B cell (primary cell): Measurements from ENCODE around the gene PER1. TPM values are rescaled to one million over a fixed set of nuclear protein-coding genes. Genes with fewer than 3 reads are reported as not detected.

Experiments
- ATAC-seq: fragments of 200-7000 bp; cut with Tn5 transposase; one replicate; pipeline ENCODE4 v1.10.0; 2021; ENCODE audit warnings: low read depth, mild to moderate bottlenecking, moderate number of reproducible peaks, moderate library complexity
- CTCF ChIA-PET: fragments of 350-600 bp; sonication (Branson Sonifier 250); formaldehyde crosslinking; loops from one replicate; lab custom pipeline; 2021; ENCODE audit warnings: antibody characterized with exemption, inconsistent platforms; lab: Charles Lee
- POLR2A ChIA-PET: fragments of 350-600 bp; sonication (Branson Sonifier 250); formaldehyde crosslinking; loops from one replicate; lab custom pipeline; 2021; ENCODE audit warnings: antibody characterized with exemption; lab: Charles Lee
- DNase-seq: peaks from one replicate; pipeline ENCODE4 v3.0.0; 2013
- H2AFZ ChIP-seq: 2 replicates; pipeline ENCODE4 v1.6.1; 2012; ENCODE audit warnings: mild to moderate bottlenecking, low read depth, low read length; ENCODE audit not compliant: insufficient read depth, poor library complexity, severe bottlenecking
- H3K27ac ChIP-seq, 2 donors: 1 replicate in 1 of 2; 2 replicates in 1 of 2; pipeline ENCODE4 v1.5.1; 2012 to 2013; ENCODE audit warnings: low read length in 2 of 2, mild to moderate bottlenecking in 2 of 2, moderate library complexity in 1 of 2
- H3K27me3 ChIP-seq, 4 experiments: fragments of 200-600 bp in 1 of 4; sonication (generic) in 1 of 4; replicated peaks in 1 of 4; 1 replicate in 2 of 4; 2 replicates in 2 of 4; pipeline versions ENCODE4 v1.6.1 to v1.7.0; 2013 to 2016; ENCODE audit warnings: low read length in 3 of 4, mild to moderate bottlenecking in 2 of 4, mixed read lengths in 1 of 4, moderate library complexity in 1 of 4; ENCODE audit not compliant: insufficient read depth in 4 of 4, control insufficient read depth in 3 of 4; ENCODE audit errors: control extremely low read depth in 1 of 4
- H3K36me3 ChIP-seq, 2 experiments: replicated peaks in 1 of 2; 1 replicate in 1 of 2; 2 replicates in 1 of 2; pipeline versions ENCODE4 v1.6.1 to v1.7.1; 2013; ENCODE audit warnings: low read length in 1 of 2; ENCODE audit not compliant: insufficient read depth in 2 of 2, control insufficient read depth in 1 of 2; ENCODE audit errors: control extremely low read depth in 1 of 2, extremely low read depth in 1 of 2
- H3K4me1 ChIP-seq, 2 donors: fragments of 200-600 bp in 1 of 2; sonication (generic) in 1 of 2; 1 replicate in 1 of 2; 2 replicates in 1 of 2; pipeline versions ENCODE4 v1.5.1 to v1.6.1; 2013 to 2017; ENCODE audit warnings: low read length in 2 of 2; ENCODE audit not compliant: control insufficient read depth in 2 of 2, insufficient read depth in 2 of 2
- H3K4me2 ChIP-seq: replicated peaks from 2 replicates; pipeline ENCODE3; 2012; ENCODE audit warnings: mild to moderate bottlenecking, low read depth, low read length; ENCODE audit not compliant: poor library complexity, severe bottlenecking
- H3K4me3 ChIP-seq, 5 experiments: fragments of 200-600 bp in 1 of 5; sonication (generic) in 1 of 5; 1 replicate in 3 of 5; 2 replicates in 2 of 5; pipeline versions ENCODE4 v1.5.1 to v1.7.0; 2011 to 2016; ENCODE audit warnings: low read length in 4 of 5, mild to moderate bottlenecking in 4 of 5, low read depth in 2 of 5, control low read depth in 1 of 5, moderate library complexity in 1 of 5; ENCODE audit not compliant: insufficient read depth in 1 of 5; ENCODE audit errors: control extremely low read depth in 1 of 5, extremely low read depth in 1 of 5
- H3K79me2 ChIP-seq: fragments of 200-600 bp; sonication (generic); one replicate; pipeline ENCODE4 v1.6.0; 2016; ENCODE audit warnings: low read length; ENCODE audit not compliant: control insufficient read depth, insufficient read depth
- H3K9ac ChIP-seq: fragments of 200-600 bp; sonication (generic); 2 replicates; pipeline ENCODE4 v1.6.1; 2017; ENCODE audit warnings: mild to moderate bottlenecking, low read length, moderate library complexity
- H3K9me3 ChIP-seq, 3 donors: one replicate each; pipeline versions ENCODE4 v1.6.1 to v1.7.1; 2013; ENCODE audit warnings: low read length in 2 of 3; ENCODE audit not compliant: control insufficient read depth in 2 of 3, insufficient read depth in 1 of 3; ENCODE audit errors: control extremely low read depth in 1 of 3
- H4K20me1 ChIP-seq: 2 replicates; pipeline ENCODE4 v1.6.0; 2012; ENCODE audit warnings: mild to moderate bottlenecking, low read length; ENCODE audit not compliant: insufficient read depth, control insufficient read depth, poor library complexity, severe bottlenecking
- H3K27ac Mint-ChIP-seq: one replicate; pipeline ENCODE4 v1.8.0; 2021; ENCODE audit warnings: mixed read lengths
- H3K27me3 Mint-ChIP-seq: one replicate; pipeline ENCODE4 v1.8.0; 2021; ENCODE audit warnings: mixed read lengths
- H3K4me1 Mint-ChIP-seq: one replicate; pipeline ENCODE4 v1.8.0; 2021; ENCODE audit warnings: mixed read lengths
- H3K4me3 Mint-ChIP-seq: one replicate; pipeline ENCODE4 v1.8.0; 2021; ENCODE audit warnings: mixed read lengths
- H3K9me3 Mint-ChIP-seq: one replicate; pipeline ENCODE4 v1.8.0; 2022; ENCODE audit warnings: mixed read lengths; ENCODE audit not compliant: insufficient read depth
- EZH2 ChIP-seq: IDR thresholded peaks from 2 replicates; pipeline ENCODE4 v1.6.1; 2012; ENCODE audit warnings: borderline replicate concordance, low read depth, mild to moderate bottlenecking, moderate library complexity, low read length; ENCODE audit not compliant: insufficient read depth, poor library complexity, severe bottlenecking
- WGBS: methylation state at CpG from one replicate; pipeline ENCODE4 v1.1.5; 2013; ENCODE audit warnings: missing lambda C conversion rate; ENCODE audit not compliant: insufficient coverage; 5-methylcytosine and 5-hydroxymethylcytosine counted together
- intact Hi-C: fragments of 100-400 bp; cut with micrococcal nuclease; formaldehyde crosslinking; loops from one replicate; pipeline ENCODE4 v1.10.0; 2022
- polyA plus RNA-seq: library from polyadenylated mRNA; depleted of rRNA; stranded (reverse); fragments of >200 nt; gene quantifications from 2 replicates; pipeline ENCODE4 v1.2.3, GENCODE V29; 2012
- total RNA-seq, 2 donors: library from RNA; stranded (reverse); fragments of 120-200 nt in 1 of 2; gene quantifications; 1 replicate in 1 of 2; 2 replicates in 1 of 2; pipeline versions ENCODE4 v1.2.3 to v1.2.4, GENCODE V29; 2013 to 2022
- TF ChIP-seq, protein P1 (sequence below): fragments of 200-600 bp; IDR thresholded peaks from one replicate; pipeline ENCODE4 v1.8.0; 2022; ENCODE audit warnings: antibody characterized with exemption, mild to moderate bottlenecking

The PER1 gene
- total and polyA plus RNA-seq, 2 donors (not counting 1 experiment from before 2014, with no cell fraction given) = 120 to 176 TPM

DNA sequence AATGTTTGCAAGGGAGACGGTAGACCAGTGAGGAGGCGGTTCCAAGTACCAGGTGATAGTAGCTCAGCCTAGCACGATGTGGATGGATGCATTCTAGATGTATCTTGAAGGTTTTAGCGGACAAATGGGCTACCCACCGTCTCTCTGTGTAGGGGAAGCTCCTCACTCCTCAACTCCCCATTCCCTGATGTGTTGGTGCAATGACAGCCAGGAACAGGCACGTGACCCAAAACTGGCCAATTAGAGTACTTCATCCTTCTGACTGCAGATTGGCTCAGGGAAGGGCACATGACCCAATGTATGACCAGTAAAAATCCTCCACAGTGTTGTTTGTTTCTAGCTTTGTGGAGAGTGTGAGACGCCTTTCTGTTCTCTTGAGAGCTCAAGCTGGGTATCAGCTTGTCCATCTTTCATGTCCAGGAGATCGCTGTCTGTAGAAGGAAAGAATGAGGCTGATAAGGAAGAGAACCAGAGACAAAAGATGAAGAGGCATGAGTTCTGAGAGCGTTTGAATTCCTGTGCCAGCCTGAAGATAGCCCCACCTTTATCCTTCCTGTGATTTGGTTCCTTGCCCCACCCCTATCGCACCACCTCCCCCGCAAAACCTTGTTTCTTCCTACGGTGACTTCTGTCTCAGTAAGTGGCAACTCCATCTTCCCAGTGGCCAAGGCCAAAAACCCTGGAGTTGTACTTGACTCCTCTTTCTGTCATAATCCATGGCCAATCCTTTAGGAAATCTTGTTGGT lies 40.0 kb upstream of the PER1 start:
- Mint-ChIP-seq H3K27ac (no peak overlapping the region), H3K9me3 (no peaks in the 10 kb centered on the region), H3K4me1 (peaks cover 16% of the 10 kb centered on the region), H3K4me3 (no peak overlapping the region), H3K27me3 (no peaks in the 10 kb centered on the region)
- CTCF ChIA-PET = interaction anchor here (0.5 to 7.6 kb wide), 7 partner anchors 10 to 105 kb away, joined by 3 to 86 read pairs (median 3); no protein-coding TSS in a partner anchor
- intact Hi-C loops = no loop called here
- POLR2A ChIA-PET = interaction anchor here (0.7 to 7.8 kb wide), 5 partner anchors 19 to 622 kb away, joined by 3 to 118 read pairs (median 3); partner anchors contain the start of gene CTC1
- H3K4me3 ChIP-seq = peak overlapping the region; percentile 22 to 52 (median 45)
- peak overlapping the region; percentile 61 to 68 for H3K27ac ChIP-seq
- H3K36me3 ChIP-seq = no peaks in the 10 kb centered on the region
- ATAC-seq (peak; percentile 6), DNase-seq (peak; percentile 74)
- no peaks in the 10 kb centered on the region for H3K27me3 ChIP-seq
- peak overlapping the region; percentile 80 for H2AFZ ChIP-seq
- no peaks in the 10 kb centered on the region for H3K9me3 ChIP-seq
- H4K20me1 ChIP-seq = peaks cover 17% of the 10 kb centered on the region
- H3K4me1 ChIP-seq = peaks cover 36 to 53% of the 10 kb centered on the region in 2 donors
- H3K9ac ChIP-seq = peak overlapping the region; percentile 33
- TF ChIP-seq, protein P1, sequence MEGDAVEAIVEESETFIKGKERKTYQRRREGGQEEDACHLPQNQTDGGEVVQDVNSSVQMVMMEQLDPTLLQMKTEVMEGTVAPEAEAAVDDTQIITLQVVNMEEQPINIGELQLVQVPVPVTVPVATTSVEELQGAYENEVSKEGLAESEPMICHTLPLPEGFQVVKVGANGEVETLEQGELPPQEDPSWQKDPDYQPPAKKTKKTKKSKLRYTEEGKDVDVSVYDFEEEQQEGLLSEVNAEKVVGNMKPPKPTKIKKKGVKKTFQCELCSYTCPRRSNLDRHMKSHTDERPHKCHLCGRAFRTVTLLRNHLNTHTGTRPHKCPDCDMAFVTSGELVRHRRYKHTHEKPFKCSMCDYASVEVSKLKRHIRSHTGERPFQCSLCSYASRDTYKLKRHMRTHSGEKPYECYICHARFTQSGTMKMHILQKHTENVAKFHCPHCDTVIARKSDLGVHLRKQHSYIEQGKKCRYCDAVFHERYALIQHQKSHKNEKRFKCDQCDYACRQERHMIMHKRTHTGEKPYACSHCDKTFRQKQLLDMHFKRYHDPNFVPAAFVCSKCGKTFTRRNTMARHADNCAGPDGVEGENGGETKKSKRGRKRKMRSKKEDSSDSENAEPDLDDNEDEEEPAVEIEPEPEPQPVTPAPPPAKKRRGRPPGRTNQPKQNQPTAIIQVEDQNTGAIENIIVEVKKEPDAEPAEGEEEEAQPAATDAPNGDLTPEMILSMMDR = no peak
- TF ChIP-seq EZH2 = no peak
- 29% methylated on average over 9 of the region's 12 CpGs for WGBS
- H3K4me2 ChIP-seq = peak overlapping the region; percentile 61
- no peaks in the 10 kb centered on the region for H3K79me2 ChIP-seq

DNA sequence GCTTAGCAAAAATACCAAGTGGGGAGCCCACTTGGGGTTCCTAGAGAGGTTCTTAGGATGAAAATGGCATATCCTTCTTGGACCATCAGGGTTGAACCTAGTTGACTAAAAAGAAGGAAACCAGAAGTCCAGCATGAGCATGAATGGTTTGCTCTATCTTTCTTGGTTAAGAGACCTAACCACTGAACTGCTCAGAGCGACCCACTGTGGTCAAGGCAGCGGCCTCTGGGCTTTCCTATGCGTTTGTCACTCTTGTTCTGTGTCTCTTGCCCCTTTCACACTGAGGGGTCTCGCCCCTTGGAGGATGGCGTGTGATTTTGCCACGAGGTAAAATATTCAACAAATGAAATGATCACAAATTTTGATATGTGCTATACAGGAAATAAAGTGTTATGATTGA lies 38.3 kb upstream of the PER1 start:
- ChIA-PET CTCF (interaction anchor here (0.7 to 7.6 kb wide), 8 partner anchors 9 to 116 kb away, joined by 3 to 86 read pairs (median 4); partner anchors contain the start of gene RANGRF), POLR2A (interaction anchor here (0.6 to 7.8 kb wide), 15 partner anchors 9 to 275 kb away, joined by 3 to 118 read pairs (median 4); partner anchors contain the start of genes CTC1, PFAS, SLC25A35 and TMEM107)
- H3K9ac ChIP-seq = peak overlapping the region; percentile 35
- WGBS = 46% methylated on average over 4 of the region's 6 CpGs
- peak overlapping the region; percentile 92 for H3K4me2 ChIP-seq
- intact Hi-C loops = loop anchor here (1.0 kb wide), 4 partner anchors 10 to 105 kb away; partner anchors contain the start of gene SLC25A35
- H3K36me3 ChIP-seq = no peaks in the 10 kb centered on the region
- no peaks in the 10 kb centered on the region for H3K27me3 ChIP-seq
- H3K4me1 ChIP-seq = peaks cover 36 to 51% of the 10 kb centered on the region in 2 donors
- H3K27ac Mint-ChIP-seq = no peak overlapping the region
- DNase-seq (no peak), ATAC-seq (no peak)
- peak overlapping the region; percentile 65 for H2AFZ ChIP-seq
- no peaks in the 10 kb centered on the region for H3K9me3 ChIP-seq
- H4K20me1 ChIP-seq = peaks cover 17% of the 10 kb centered on the region
- H3K27ac ChIP-seq = peak overlapping the region; percentile 35 to 89
- no peaks in the 10 kb centered on the region for H3K27me3 Mint-ChIP-seq
- H3K9me3 Mint-ChIP-seq = no peaks in the 10 kb centered on the region
- no peak for TF ChIP-seq EZH2
- TF ChIP-seq, protein P1 = no peak
- no peaks in the 10 kb centered on the region for H3K79me2 ChIP-seq
- no peak overlapping the region for H3K4me3 Mint-ChIP-seq
- H3K4me1 Mint-ChIP-seq = peaks cover 11% of the 10 kb centered on the region
- peak overlapping the region in 4 of 5 experiments; percentile 44 to 97 (median 76) for H3K4me3 ChIP-seq
